ENCODE data around the gene STOM.

DNA sequence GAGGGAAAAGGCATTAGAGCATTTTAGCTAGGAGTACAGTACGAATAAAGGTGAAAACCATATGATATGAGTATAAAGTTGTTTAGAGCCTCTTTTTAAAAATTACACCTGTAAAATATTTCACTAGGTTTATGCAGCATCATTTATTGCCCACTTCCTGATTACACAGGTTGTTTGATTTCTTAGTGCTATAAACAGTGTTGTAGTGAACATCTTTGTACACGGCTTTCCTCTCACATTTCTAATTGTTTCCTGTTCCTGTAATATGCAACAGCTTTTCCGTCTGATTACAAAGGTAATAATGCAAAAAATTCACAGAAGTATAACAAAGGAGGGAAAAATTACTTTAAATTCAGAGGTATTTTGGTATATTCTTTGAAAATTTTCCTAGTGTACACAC, 13.0 kb downstream of the STOM start:
- TF ChIP-seq, protein P1, sequence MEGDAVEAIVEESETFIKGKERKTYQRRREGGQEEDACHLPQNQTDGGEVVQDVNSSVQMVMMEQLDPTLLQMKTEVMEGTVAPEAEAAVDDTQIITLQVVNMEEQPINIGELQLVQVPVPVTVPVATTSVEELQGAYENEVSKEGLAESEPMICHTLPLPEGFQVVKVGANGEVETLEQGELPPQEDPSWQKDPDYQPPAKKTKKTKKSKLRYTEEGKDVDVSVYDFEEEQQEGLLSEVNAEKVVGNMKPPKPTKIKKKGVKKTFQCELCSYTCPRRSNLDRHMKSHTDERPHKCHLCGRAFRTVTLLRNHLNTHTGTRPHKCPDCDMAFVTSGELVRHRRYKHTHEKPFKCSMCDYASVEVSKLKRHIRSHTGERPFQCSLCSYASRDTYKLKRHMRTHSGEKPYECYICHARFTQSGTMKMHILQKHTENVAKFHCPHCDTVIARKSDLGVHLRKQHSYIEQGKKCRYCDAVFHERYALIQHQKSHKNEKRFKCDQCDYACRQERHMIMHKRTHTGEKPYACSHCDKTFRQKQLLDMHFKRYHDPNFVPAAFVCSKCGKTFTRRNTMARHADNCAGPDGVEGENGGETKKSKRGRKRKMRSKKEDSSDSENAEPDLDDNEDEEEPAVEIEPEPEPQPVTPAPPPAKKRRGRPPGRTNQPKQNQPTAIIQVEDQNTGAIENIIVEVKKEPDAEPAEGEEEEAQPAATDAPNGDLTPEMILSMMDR (conservative IDR thresholded peaks at IDR 0.05; ENCODE audit: low read depth, low read length), result no peak
- TF ChIP-seq EZH2 (IDR thresholded peaks at IDR 0.05; ENCODE audit: borderline replicate concordance, low read depth, low read length, poor library complexity, severe bottlenecking), result no peak

Data from A673 (cell line).